GM21529 (cell line): ENCODE results near the gene DCK.
"Not testable (repeated sequence)": the region's sequence is repeated elsewhere in the genome, so short reads cannot be mapped to it uniquely, and the experiment has no call there.

Experiments used
- ATAC-seq: cut with Tn5 transposase; IDR thresholded peaks from one replicate; pipeline ENCODE4 v1.9.1; 2021; ENCODE audit not compliant: unreplicated experiment

The DCK gene

GRCh38 chr4:71059573-71059972 lies 66.1 kb downstream of the DCK start:
- ATAC-seq: not testable (repeated sequence)

GRCh38 chr4:71062436-71062835 lies 69.0 kb downstream of the DCK start:
- ATAC-seq: no peak

- no peak for ATAC-seq
Observed at GRCh38 chr4:71063711-71064110, 70.3 kb downstream of the DCK start.

GRCh38 chr4:71064521-71064920 lies 71.1 kb downstream of the DCK start:
- ATAC-seq: no peak

- ATAC-seq: no peak
Observed at GRCh38 chr4:71065991-71066510, 72.6 kb downstream of the DCK start.

GRCh38 chr4:71066737-71067716 lies 73.6 kb downstream of the DCK start:
- no peak for ATAC-seq

GRCh38 chr4:71069063-71069462 lies 75.6 kb downstream of the DCK start:
- ATAC-seq: no peak

GRCh38 chr4:71070015-71070414 lies 76.6 kb downstream of the DCK start:
- ATAC-seq: no peak

GRCh38 chr4:71074452-71075299 lies 81.2 kb downstream of the DCK start:
- no peak for ATAC-seq
